Neutrophil (primary cell): ENCODE measurements around the gene ZNF684.
"Not testable (repeated sequence)": the region's sequence is repeated elsewhere in the genome, so short reads cannot be mapped to it uniquely, and the experiment has no call there.

Experiments used
- H3K27ac ChIP-seq: fragments of 200-600 bp; sonication (generic); 2 replicates; pipeline ENCODE4 v1.5.1; 2016; ENCODE audit warnings: mild to moderate bottlenecking, moderate library complexity
- H3K27me3 ChIP-seq: fragments of 200-600 bp; sonication (generic); 2 replicates; pipeline ENCODE4 v1.6.0; 2016; ENCODE audit warnings: mild to moderate bottlenecking
- H3K36me3 ChIP-seq: fragments of 200-600 bp; sonication (generic); 2 replicates; pipeline ENCODE4 v1.5.1; 2017
- H3K4me1 ChIP-seq, 2 experiments: fragments of 200-600 bp in 1 of 2; sonication (generic) in 1 of 2; 1 replicate in 1 of 2; 2 replicates in 1 of 2; pipeline versions ENCODE4 v1.5.1 to v1.6.1; 2013 to 2016; ENCODE audit warnings: low read depth in 1 of 2, low read length in 1 of 2, mild to moderate bottlenecking in 1 of 2, moderate library complexity in 1 of 2; ENCODE audit not compliant: control insufficient read depth in 1 of 2, insufficient read depth in 1 of 2
- H3K4me3 ChIP-seq, 2 experiments: fragments of 200-600 bp in 1 of 2; sonication (generic) in 1 of 2; 1 replicate in 1 of 2; 2 replicates in 1 of 2; pipeline ENCODE4 v1.5.1; 2013 to 2016; ENCODE audit warnings: low read depth in 1 of 2, low read length in 1 of 2, mild to moderate bottlenecking in 1 of 2, moderate library complexity in 1 of 2
- H3K9me3 ChIP-seq: fragments of 200-600 bp; sonication (generic); 2 replicates; pipeline ENCODE4 v1.5.1; 2016
- TF ChIP-seq, protein P1 (sequence below): fragments of 200-600 bp; sonication (generic); IDR thresholded peaks from 2 replicates; pipeline ENCODE4 v1.5.1; 2016; ENCODE audit warnings: antibody characterized with exemption

Gene ZNF684

DNA sequence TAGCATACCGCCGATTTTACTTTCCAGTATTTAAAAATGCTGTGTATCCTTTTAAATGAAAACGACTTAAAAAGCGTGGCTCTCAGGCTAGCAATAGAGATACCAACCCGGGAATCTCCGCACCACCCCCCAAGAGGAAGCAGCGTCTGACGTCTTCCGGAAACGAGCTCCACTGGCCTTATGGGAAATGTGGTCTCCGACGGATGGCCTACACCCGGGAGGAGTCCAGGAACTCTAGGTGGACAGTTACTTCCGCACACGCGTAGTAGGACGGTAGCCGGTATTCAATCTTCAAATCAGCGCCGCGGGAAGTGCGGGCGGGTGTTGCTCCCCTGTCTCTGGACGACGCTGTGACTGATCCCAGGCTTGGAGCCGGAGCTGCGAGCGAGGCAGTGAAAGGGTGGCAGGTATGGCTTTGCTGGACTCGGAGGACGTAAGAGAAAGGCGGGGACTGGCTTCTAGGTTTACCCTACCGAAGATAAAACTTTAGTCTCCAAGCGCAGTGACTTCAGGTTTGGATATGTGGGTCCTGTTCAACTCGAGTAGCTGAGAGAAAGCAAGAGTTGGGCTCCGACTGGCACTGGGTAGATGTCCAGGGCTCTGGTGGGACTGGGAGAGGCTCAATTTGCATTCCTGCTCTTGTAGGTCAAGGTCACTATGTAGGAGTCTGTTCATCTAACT is at the start of gene ZNF684:
Gene ZNF684, plus strand, starts transcription at position 257 of the 681 bp plus-strand sequence. CDS start 1,530 bp downstream, outside the sequence.
- no peaks in the 10 kb centered on the region for H3K27me3 ChIP-seq
- H3K4me3 ChIP-seq: peak within 1 kb of the TSS; percentile 69 to 78
- peaks cover 13 to 17% of the 10 kb centered on the region in 2 experiments for H3K4me1 ChIP-seq
- no peaks in the 10 kb centered on the region for H3K9me3 ChIP-seq
- H3K27ac ChIP-seq: peak within 1 kb of the TSS; percentile 81
- TF ChIP-seq, protein P1, sequence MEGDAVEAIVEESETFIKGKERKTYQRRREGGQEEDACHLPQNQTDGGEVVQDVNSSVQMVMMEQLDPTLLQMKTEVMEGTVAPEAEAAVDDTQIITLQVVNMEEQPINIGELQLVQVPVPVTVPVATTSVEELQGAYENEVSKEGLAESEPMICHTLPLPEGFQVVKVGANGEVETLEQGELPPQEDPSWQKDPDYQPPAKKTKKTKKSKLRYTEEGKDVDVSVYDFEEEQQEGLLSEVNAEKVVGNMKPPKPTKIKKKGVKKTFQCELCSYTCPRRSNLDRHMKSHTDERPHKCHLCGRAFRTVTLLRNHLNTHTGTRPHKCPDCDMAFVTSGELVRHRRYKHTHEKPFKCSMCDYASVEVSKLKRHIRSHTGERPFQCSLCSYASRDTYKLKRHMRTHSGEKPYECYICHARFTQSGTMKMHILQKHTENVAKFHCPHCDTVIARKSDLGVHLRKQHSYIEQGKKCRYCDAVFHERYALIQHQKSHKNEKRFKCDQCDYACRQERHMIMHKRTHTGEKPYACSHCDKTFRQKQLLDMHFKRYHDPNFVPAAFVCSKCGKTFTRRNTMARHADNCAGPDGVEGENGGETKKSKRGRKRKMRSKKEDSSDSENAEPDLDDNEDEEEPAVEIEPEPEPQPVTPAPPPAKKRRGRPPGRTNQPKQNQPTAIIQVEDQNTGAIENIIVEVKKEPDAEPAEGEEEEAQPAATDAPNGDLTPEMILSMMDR: peak; percentile 31
- no peaks in the 10 kb centered on the region for H3K36me3 ChIP-seq

DNA sequence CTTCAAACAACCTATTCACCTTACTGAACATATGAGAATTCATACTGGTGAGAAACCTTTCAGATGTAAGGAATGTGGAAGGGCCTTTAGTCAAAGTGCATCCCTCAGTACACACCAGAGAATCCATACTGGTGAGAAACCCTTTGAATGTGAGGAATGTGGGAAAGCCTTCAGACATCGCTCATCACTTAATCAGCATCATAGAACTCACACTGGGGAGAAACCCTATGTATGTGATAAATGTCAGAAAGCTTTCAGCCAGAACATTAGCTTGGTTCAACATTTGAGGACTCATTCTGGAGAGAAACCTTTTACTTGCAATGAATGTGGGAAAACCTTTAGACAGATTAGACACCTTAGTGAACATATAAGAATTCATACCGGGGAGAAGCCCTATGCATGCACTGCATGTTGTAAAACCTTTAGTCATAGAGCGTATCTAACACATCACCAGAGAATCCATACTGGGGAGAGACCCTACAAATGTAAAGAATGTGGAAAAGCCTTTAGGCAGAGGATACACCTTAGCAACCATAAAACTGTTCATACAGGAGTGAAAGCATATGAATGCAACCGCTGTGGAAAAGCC is 36.0 kb upstream of the ZNF684 start:
- Histone ChIP-seq H3K36me3 (no peaks in the 10 kb centered on the region), H3K9me3 (peaks cover 33% of the 10 kb centered on the region), H3K4me1 (no peaks in the 10 kb centered on the region), H3K4me3 (no peak overlapping the region), H3K27ac (no peak overlapping the region), H3K27me3 (no peaks in the 10 kb centered on the region)
- TF ChIP-seq, protein P1: no peak

DNA sequence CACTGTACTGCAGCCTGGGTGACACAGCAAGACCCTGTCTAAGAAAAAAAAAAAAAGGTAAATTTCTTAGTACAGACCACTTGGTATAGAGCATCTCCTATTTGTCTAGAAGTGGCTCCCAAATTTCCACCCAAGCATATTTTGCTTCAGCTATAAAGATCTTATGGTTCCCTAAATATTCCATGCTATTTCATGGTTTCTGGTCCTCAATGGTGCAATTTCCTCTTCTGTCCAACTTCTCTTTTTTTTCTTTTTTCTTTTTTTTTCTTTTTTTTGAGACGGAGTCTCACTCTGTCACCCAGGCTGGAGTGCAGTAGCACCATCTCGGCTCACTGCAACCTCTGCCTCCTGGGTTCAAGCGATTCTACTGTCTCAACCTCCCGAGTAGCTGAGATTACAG is 28.8 kb upstream of the ZNF684 start:
- not testable (repeated sequence) for H3K27ac ChIP-seq, H3K36me3 ChIP-seq, H3K4me1 ChIP-seq, H3K4me3 ChIP-seq, H3K27me3 ChIP-seq
- H3K9me3 ChIP-seq: peaks cover 12% of the 10 kb centered on the region

DNA sequence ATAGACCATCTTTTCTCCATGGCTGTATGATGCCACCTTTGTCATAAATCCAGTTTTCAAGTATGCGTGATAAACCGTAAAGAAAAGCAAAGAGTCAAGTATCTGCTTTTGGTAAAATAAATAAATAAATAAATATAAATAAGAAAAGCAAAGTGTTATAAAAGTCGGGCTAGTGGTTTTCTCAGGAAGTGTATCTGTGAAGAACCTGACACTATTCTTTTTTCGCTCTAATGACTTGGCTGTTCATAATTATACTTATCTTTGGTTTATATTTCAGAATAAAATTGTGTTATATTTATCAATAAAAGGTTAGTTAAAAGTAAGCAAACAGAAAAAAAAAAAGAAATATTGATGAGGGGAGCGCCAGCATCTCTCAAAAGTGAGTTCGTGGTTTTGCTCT is 23.5 kb upstream of the ZNF684 start:
- Histone ChIP-seq H3K4me3 (peak overlapping the region; percentile 80 to 85), H3K36me3 (no peaks in the 10 kb centered on the region), H3K27me3 (no peaks in the 10 kb centered on the region), H3K4me1 (peaks cover 10 to 15% of the 10 kb centered on the region in 2 experiments), H3K9me3 (peaks cover 2% of the 10 kb centered on the region), H3K27ac (peak overlapping the region; percentile 71)
- TF ChIP-seq, protein P1: no peak

DNA sequence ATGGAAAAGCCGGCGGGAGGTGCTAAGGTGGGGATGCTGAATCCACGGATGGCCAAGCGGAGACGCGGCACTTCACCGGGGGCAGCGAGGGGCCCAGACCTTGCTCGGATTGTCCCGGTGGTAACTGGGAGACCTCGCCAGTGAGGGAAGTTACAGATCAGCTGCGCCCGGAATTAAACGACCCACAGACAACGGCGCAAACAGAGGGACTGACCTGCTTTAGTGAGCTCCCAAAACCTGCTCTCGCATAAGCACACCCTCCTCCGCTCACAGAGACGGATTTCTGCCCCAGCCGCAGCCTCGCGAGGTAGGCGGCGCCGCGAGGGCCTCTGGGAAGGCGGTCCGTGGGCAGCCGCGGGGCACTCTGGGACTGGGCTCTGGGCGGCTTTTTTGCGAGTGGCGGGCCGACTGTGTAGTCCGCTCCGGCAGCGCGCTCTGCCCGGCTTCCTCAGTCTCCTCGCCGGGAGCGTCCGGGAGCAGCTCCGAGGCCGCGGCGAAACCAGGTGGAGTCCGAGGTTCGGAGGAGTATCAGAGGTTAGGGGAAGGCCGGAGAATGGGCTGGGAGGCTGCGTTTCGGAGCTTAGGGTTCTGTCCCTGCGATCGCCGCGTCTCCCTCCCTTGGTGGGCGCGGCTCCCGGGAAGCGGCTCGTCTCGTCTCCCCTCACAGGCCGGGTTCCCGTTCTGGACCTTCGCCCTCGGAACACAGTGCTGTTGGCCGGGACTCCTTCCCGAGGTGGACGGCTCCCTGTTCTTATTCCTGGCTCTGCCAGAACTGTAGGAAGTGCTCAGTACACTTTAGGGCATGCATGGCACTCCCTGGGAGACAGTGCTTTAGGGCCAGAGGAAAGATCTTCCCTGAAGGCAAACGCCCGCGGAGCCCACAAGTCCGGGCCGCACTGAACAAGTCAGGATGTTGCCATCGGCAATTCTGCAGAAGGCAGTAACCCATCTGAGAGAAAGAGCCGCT is 22.8 kb upstream of the ZNF684 start, which contains the start of gene EXO5:
Gene EXO5, plus strand, starts transcription at position 393 of the 967 bp plus-strand sequence. CDS start 5,778 bp downstream, outside the sequence.
- H3K4me3 ChIP-seq: peak within 1 kb of the TSS; percentile 80 to 85

More for the DNA sequence above, 22.8 kb upstream of the ZNF684 start, which contains the start of gene EXO5:
- no peaks in the 10 kb centered on the region for H3K27me3 ChIP-seq
- TF ChIP-seq, protein P1: no peak
- peak within 1 kb of the TSS; percentile 71 for H3K27ac ChIP-seq
- H3K4me1 ChIP-seq: peaks cover 10 to 15% of the 10 kb centered on the region in 2 experiments
- H3K36me3 ChIP-seq: no peaks in the 10 kb centered on the region
- H3K9me3 ChIP-seq: peaks cover 2% of the 10 kb centered on the region
